SU-DHL-6 (cell line): ENCODE measurements around the gene RASSF10.

Experiments
- H2AFZ ChIP-seq: fragments of 200-600 bp; sonication (generic); 2 replicates; pipeline ENCODE4 v1.6.1; 2014; ENCODE audit warnings: low read depth, mild to moderate bottlenecking, moderate library complexity, mixed read lengths, antibody characterized with exemption, low read length; ENCODE audit not compliant: severe bottlenecking
- H3F3A ChIP-seq: fragments of 200-600 bp; shearing (Covaris generic); 2 replicates; pipeline ENCODE4 v1.6.0; 2016; ENCODE audit warnings: antibody characterized with exemption, mild to moderate bottlenecking; ENCODE audit not compliant: insufficient read depth
- H3K27ac ChIP-seq: fragments of 200-600 bp; sonication (generic); 2 replicates; pipeline ENCODE4 v1.5.1; 2016; ENCODE audit warnings: low read depth, mild to moderate bottlenecking, low read length, moderate library complexity, mixed read lengths
- H3K27me3 ChIP-seq: fragments of 200-600 bp; sonication (generic), shearing (Covaris generic); 2 replicates; pipeline ENCODE4 v1.6.0; 2014; ENCODE audit warnings: mild to moderate bottlenecking, low read length
- H3K36me3 ChIP-seq: fragments of 200-600 bp; sonication (generic); 2 replicates; pipeline ENCODE4 v1.6.1; 2014; ENCODE audit warnings: mild to moderate bottlenecking, low read length, mixed read lengths
- H3K4me2 ChIP-seq: fragments of 300-600, 200-600 bp; shearing (Covaris generic), sonication (generic); 2 replicates; pipeline ENCODE4 v1.6.0; 2014; ENCODE audit warnings: low read length, low read depth, mild to moderate bottlenecking; ENCODE audit not compliant: poor library complexity, severe bottlenecking
- H3K4me3 ChIP-seq: fragments of 200-600 bp; sonication (generic); 2 replicates; pipeline ENCODE4 v1.5.1; 2014; ENCODE audit warnings: antibody characterized with exemption, low read length, mild to moderate bottlenecking, mixed read lengths; ENCODE audit not compliant: insufficient read depth, poor library complexity, severe bottlenecking
- H3K79me2 ChIP-seq: fragments of 200-600 bp; sonication (generic); 2 replicates; pipeline ENCODE4 v1.6.1; 2014; ENCODE audit warnings: mild to moderate bottlenecking, low read length, moderate library complexity; ENCODE audit not compliant: insufficient read depth
- H3K9ac ChIP-seq: fragments of 200-600 bp; sonication (generic); 2 replicates; pipeline ENCODE4 v1.7.0; 2014; ENCODE audit warnings: mild to moderate bottlenecking, low read length
- H3K9me2 ChIP-seq: fragments of 200-600 bp; sonication (generic); replicated peaks from 2 replicates; pipeline ENCODE4 v1.6.1; 2014; ENCODE audit warnings: low read length; ENCODE audit not compliant: insufficient read depth
- H3K9me3 ChIP-seq: fragments of 200-600 bp; sonication (generic); 2 replicates; pipeline ENCODE4 v1.6.1; 2014; ENCODE audit warnings: low read length, mixed read lengths; ENCODE audit not compliant: insufficient read depth
- H4K20me1 ChIP-seq: fragments of 200-600 bp; sonication (generic); 2 replicates; pipeline ENCODE4 v1.6.1; 2014; ENCODE audit warnings: low read depth, mild to moderate bottlenecking, antibody characterized with exemption, low read length, moderate library complexity, mixed read lengths
- CTCF ChIP-seq: fragments of 200-600 bp; sonication (generic); IDR thresholded peaks from one replicate; pipeline ENCODE4 v1.5.1; 2017; ENCODE audit warnings: antibody characterized with exemption, mild to moderate bottlenecking, low read length, moderate library complexity; ENCODE audit not compliant: insufficient read depth, poor library complexity, severe bottlenecking
- EZH2phosphoT487 ChIP-seq: fragments of 200-600 bp; sonication (generic), shearing (Covaris generic); conservative IDR thresholded peaks from 2 replicates; pipeline ENCODE4 v1.6.1; 2018; ENCODE audit warnings: mild to moderate bottlenecking, antibody characterized with exemption, low read length, moderate library complexity, mixed read lengths

The RASSF10 gene

DNA sequence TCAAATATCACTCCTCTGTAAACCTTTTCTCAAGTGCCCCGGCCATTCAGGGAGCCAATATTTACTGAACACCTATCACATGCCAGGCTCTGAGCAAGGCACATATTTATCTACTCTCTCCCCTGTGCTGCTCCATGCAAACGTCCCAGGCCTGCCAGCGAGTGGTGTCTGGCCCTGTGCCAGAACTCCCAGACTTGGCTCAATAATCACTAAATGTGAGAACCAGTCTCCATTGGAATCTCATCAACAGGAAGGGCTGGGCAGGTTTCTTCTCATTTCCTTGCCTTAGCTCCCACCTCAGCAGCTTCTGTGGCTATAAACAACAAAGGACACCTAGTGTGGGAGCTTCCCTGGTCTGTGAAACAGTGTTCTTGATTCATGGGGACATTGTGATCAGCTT lies 21.7 kb downstream of the RASSF10 start:
- Histone ChIP-seq H3K9me3 (no peaks in the 10 kb centered on the region), H3K27ac (no peak overlapping the region), H3K9me2 (no peaks in the 10 kb centered on the region), H3K4me2 (no peak overlapping the region), H3K79me2 (no peaks in the 10 kb centered on the region), H3K4me3 (no peak overlapping the region), H3K36me3 (no peaks in the 10 kb centered on the region), H3K9ac (no peak overlapping the region), H3K27me3 (no peaks in the 10 kb centered on the region), H3F3A (no peaks in the 10 kb centered on the region), H4K20me1 (no peaks in the 10 kb centered on the region), H2AFZ (no peak overlapping the region)
- TF ChIP-seq CTCF (no peak), EZH2phosphoT487 (no peak)

DNA sequence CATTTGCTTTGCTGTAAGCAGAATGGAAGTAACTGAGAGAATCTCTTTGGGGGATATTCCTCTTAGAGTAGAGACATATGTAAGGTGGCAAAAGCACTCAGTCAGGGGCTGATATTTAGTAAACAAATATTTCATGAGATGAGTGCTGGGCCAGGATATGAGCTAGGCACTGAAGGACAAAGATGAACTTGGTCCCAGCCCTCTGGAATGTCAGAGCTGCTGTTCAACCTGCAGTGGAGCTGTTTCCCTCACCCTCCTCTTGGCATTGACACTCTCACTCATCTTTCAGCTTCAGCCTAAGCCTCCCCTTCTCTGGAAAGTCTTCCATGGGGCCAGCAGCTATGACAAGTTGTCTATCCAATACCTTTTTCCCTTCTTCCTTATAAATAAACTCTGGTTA lies 22.2 kb downstream of the RASSF10 start:
- no peaks in the 10 kb centered on the region for H3K36me3 ChIP-seq
- H3K9me2 ChIP-seq = no peaks in the 10 kb centered on the region
- H4K20me1 ChIP-seq = no peaks in the 10 kb centered on the region
- no peak overlapping the region for H3K4me2 ChIP-seq
- H2AFZ ChIP-seq = no peak overlapping the region
- no peak overlapping the region for H3K9ac ChIP-seq
- H3F3A ChIP-seq = no peaks in the 10 kb centered on the region
- no peak overlapping the region for H3K4me3 ChIP-seq
- TF ChIP-seq CTCF (no peak), EZH2phosphoT487 (no peak)
- H3K9me3 ChIP-seq = no peaks in the 10 kb centered on the region
- H3K79me2 ChIP-seq = no peaks in the 10 kb centered on the region
- no peaks in the 10 kb centered on the region for H3K27me3 ChIP-seq
- H3K27ac ChIP-seq = no peak overlapping the region

GRCh38 chr11:13033760-13034533 lies 24.8 kb downstream of the RASSF10 start:
- H4K20me1 ChIP-seq = no peaks in the 10 kb centered on the region
- H3K9ac ChIP-seq = no peak overlapping the region
- no peak overlapping the region for H3K4me2 ChIP-seq
- no peaks in the 10 kb centered on the region for H3K36me3 ChIP-seq
- H3K27me3 ChIP-seq = no peaks in the 10 kb centered on the region
- no peaks in the 10 kb centered on the region for H3F3A ChIP-seq
- H3K9me2 ChIP-seq = no peaks in the 10 kb centered on the region
- no peaks in the 10 kb centered on the region for H3K79me2 ChIP-seq
- H3K4me3 ChIP-seq = no peak overlapping the region
- no peak overlapping the region for H3K27ac ChIP-seq
- no peaks in the 10 kb centered on the region for H3K9me3 ChIP-seq
- TF ChIP-seq EZH2phosphoT487 (no peak), CTCF (no peak)
- no peak overlapping the region for H2AFZ ChIP-seq
